CD4-positive, alpha-beta T cell treated with Interleukin-1 beta for 1 hour (primary cell): ENCODE data around the gene PCDHB5.
"Not testable (repeated sequence)": the region's sequence is repeated elsewhere in the genome, so short reads cannot be mapped to it uniquely, and the experiment has no call there.

Experiments
- DNase-seq, 2 donors: peaks; one replicate each; pipeline ENCODE4 v3.0.0-alpha.2; 2020 to 2022

Gene PCDHB5

GRCh38 chr5:141135030-141135717 is at the start of gene PCDHB5:
TSS of gene PCDHB5 (plus strand) at chr5:141135206. CDS start at chr5:141135435, 229 bp downstream.
- DNase-seq, result peak in 1 of 2 donors; percentile 2

GRCh38 chr5:141094481-141095262 is 40.3 kb upstream of the PCDHB5 start, which contains the start of gene PCDHB2:
TSS of gene PCDHB2 (plus strand) at chr5:141094615. CDS start at chr5:141094791, 176 bp downstream.
- DNase-seq, result no peak

- DNase-seq, result no peak
Measured at GRCh38 chr5:141095263-141095641, 39.8 kb upstream of the PCDHB5 start.

GRCh38 chr5:141096181-141096580 is 38.8 kb upstream of the PCDHB5 start:
- DNase-seq, result not testable (repeated sequence)

- DNase-seq, result not testable (repeated sequence)
Measured at GRCh38 chr5:141096586-141096985, 38.4 kb upstream of the PCDHB5 start.

GRCh38 chr5:141100243-141100805 is 34.7 kb upstream of the PCDHB5 start, which contains the start of gene PCDHB3:
TSS of gene PCDHB3 (plus strand) at chr5:141100473. CDS start at chr5:141100650, 177 bp downstream.
- no peak for DNase-seq

GRCh38 chr5:141101059-141101458 is 33.9 kb upstream of the PCDHB5 start:
- DNase-seq, result no peak

- not testable (repeated sequence) for DNase-seq
Measured at GRCh38 chr5:141102070-141102469, 32.9 kb upstream of the PCDHB5 start.

- not testable (repeated sequence) for DNase-seq
Measured at GRCh38 chr5:141102471-141102870, 32.5 kb upstream of the PCDHB5 start.

- no peak for DNase-seq
Measured at GRCh38 chr5:141105350-141105749, 29.7 kb upstream of the PCDHB5 start.

GRCh38 chr5:141119250-141119649 is 15.8 kb upstream of the PCDHB5 start:
- no peak for DNase-seq

GRCh38 chr5:141121563-141121962 is 13.4 kb upstream of the PCDHB5 start, which contains the start of gene PCDHB4:
TSS of gene PCDHB4 (plus strand) at chr5:141121818. CDS start at chr5:141121999, 181 bp downstream.
- no peak for DNase-seq

- DNase-seq, result no peak
Measured at GRCh38 chr5:141121985-141122384, 13.0 kb upstream of the PCDHB5 start.

- DNase-seq, result not testable (repeated sequence)
Measured at GRCh38 chr5:141123396-141124135, 11.4 kb upstream of the PCDHB5 start.

- no peak for DNase-seq
Measured at GRCh38 chr5:141127305-141127704, 7.7 kb upstream of the PCDHB5 start.

- no peak for DNase-seq
Measured at GRCh38 chr5:141135718-141136266, 786 bp downstream of the PCDHB5 start.

- DNase-seq, result not testable (repeated sequence)
Measured at GRCh38 chr5:141137346-141137745, 2.3 kb downstream of the PCDHB5 start.

GRCh38 chr5:141149812-141150211 is 14.8 kb downstream of the PCDHB5 start, which contains the start of gene PCDHB6:
TSS of gene PCDHB6 (plus strand) at chr5:141150057. CDS start at chr5:141150258, 201 bp downstream.
- DNase-seq, result no peak

GRCh38 chr5:141150224-141150992 is 15.4 kb downstream of the PCDHB5 start:
- no peak for DNase-seq

GRCh38 chr5:141150993-141151325 is 16.0 kb downstream of the PCDHB5 start:
- DNase-seq, result no peak

GRCh38 chr5:141151632-141152031 is 16.6 kb downstream of the PCDHB5 start:
- not testable (repeated sequence) for DNase-seq

GRCh38 chr5:141152096-141152495 is 17.1 kb downstream of the PCDHB5 start:
- not testable (repeated sequence) for DNase-seq
